ENCODE data around the gene POLR2J. TPM values are rescaled to one million over a fixed set of nuclear protein-coding genes. Genes with fewer than 3 reads are reported as not detected.
"Not testable (repeated sequence)": the region's sequence is repeated elsewhere in the genome, so short reads cannot be mapped to it uniquely, and the experiment has no call there.

The POLR2J gene
- 66.3 TPM for polyA plus RNA-seq (2013, experiment 1 of 2)
- 74.0 TPM for polyA plus RNA-seq (2013, experiment 2 of 2)

GRCh38 chr7:102478314-102479208 lies at the start of gene POLR2J:
Gene POLR2J (minus strand): TSS chr7:102478922. CDS start chr7:102478860, 62 bp downstream.
- H3K27me3 ChIP-seq (ENCODE audit: insufficient read depth, low read length); H3K4me1 ChIP-seq (ENCODE audit: insufficient read depth, low read length); H3K9me3 ChIP-seq (ENCODE audit: insufficient read depth, low read depth, low read length); H3K36me3 ChIP-seq (ENCODE audit: insufficient read depth, low read length); H3K9ac ChIP-seq (ENCODE audit: low read depth, low read length); H3K27ac ChIP-seq (ENCODE audit: low read depth, low read length): not testable (repeated sequence)
- peak within 1 kb of the TSS; percentile 45 for H3K4me3 ChIP-seq (ENCODE audit: low read length)
- WGBS = 0% methylated on average over 31 of the region's 72 CpGs

DNA sequence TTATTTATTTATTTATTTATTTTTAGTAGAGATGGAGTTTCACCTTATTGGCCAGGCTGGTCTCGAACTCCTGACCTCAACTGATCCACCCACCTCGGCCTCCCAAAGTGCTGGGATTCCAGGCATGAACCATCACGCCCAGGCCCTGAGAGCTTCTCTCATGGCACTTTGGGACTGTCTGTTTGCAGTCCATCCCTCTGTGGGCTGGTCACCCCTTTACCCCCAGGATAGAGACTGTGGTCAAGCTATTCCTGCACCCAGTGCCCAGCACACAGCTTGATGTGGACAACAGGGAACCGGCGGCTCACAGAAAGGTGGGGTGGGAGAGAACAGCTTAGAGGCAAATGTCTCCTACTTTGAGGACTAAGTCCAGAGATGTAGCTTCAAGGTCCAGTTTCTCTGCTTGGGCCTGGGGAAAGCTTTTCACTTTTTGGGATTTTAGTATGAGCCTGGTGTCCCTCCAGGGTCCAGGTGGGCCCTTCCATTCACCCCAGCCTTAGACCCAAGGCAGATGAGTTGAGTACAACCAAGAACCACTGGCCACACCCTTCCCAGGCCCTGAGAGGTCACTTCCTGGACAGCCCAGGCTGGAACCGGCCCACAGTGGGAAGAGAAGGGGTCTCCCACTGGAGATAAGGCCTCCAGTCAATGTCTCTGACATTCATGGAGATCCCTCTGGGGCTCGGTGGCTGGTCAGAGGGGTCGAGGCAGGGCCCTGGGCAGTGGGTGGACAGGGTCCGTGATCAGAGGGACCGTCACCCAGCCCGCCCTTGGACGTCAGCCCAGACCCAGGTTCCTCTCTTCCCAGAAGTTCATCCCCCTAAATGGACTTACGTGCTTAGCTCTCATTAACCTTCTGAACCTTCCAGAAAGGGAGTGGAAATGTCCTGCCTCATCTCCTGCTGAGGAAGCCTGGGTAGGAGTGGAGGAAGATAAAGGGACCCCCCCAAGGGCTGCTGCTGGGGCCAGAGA lies 49.4 kb upstream of the POLR2J start:
- H3K27ac ChIP-seq (ENCODE audit: low read depth, low read length); H3K4me3 ChIP-seq (ENCODE audit: low read length); H3K9ac ChIP-seq (ENCODE audit: low read depth, low read length); H3K4me1 ChIP-seq (ENCODE audit: insufficient read depth, low read length); H3K27me3 ChIP-seq (ENCODE audit: insufficient read depth, low read length); H3K9me3 ChIP-seq (ENCODE audit: insufficient read depth, low read depth, low read length); H3K36me3 ChIP-seq (ENCODE audit: insufficient read depth, low read length): not testable (repeated sequence)
- no CpG with 5 or more reads among the region's 13 CpGs for WGBS

DNA sequence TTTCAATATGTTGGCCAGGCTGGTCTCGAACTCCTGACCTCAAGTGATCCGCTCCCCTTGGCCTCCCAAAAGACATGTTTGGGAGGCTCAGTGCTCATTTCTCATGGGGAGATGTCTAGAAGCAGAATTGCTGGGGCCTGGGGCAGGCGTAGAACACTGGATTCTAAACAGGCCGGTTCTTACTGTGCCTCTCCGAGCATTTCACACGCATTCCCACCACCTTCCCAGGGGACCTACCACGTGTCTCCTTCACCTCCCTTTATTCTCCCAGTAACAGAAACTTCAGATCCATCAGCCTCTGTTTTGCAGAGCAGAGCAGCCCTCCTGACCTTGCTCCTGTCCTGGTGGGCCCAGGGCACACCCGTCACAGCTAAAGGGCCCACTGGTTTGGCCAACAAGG lies 48.5 kb upstream of the POLR2J start:
- H3K36me3 ChIP-seq (ENCODE audit: insufficient read depth, low read length); H3K4me3 ChIP-seq (ENCODE audit: low read length); H3K4me1 ChIP-seq (ENCODE audit: insufficient read depth, low read length); H3K9ac ChIP-seq (ENCODE audit: low read depth, low read length); H3K27me3 ChIP-seq (ENCODE audit: insufficient read depth, low read length); H3K9me3 ChIP-seq (ENCODE audit: insufficient read depth, low read depth, low read length); H3K27ac ChIP-seq (ENCODE audit: low read depth, low read length): not testable (repeated sequence)
- 76% methylated on average over 1 of the region's 8 CpGs for WGBS

- not testable (repeated sequence) for H3K27ac ChIP-seq (ENCODE audit: low read depth, low read length); H3K4me3 ChIP-seq (ENCODE audit: low read length); H3K9me3 ChIP-seq (ENCODE audit: insufficient read depth, low read depth, low read length); H3K36me3 ChIP-seq (ENCODE audit: insufficient read depth, low read length); H3K4me1 ChIP-seq (ENCODE audit: insufficient read depth, low read length); H3K27me3 ChIP-seq (ENCODE audit: insufficient read depth, low read length); H3K9ac ChIP-seq (ENCODE audit: low read depth, low read length)
- no CpG with 5 or more reads among the region's 2 CpGs for WGBS
Measured at GRCh38 chr7:102524803-102525202, 46.1 kb upstream of the POLR2J start.

- H3K36me3 ChIP-seq (ENCODE audit: insufficient read depth, low read length); H3K9ac ChIP-seq (ENCODE audit: low read depth, low read length); H3K4me3 ChIP-seq (ENCODE audit: low read length); H3K9me3 ChIP-seq (ENCODE audit: insufficient read depth, low read depth, low read length); H3K4me1 ChIP-seq (ENCODE audit: insufficient read depth, low read length); H3K27ac ChIP-seq (ENCODE audit: low read depth, low read length); H3K27me3 ChIP-seq (ENCODE audit: insufficient read depth, low read length): not testable (repeated sequence)
- WGBS = no CpG with 5 or more reads among the region's 5 CpGs
Measured at GRCh38 chr7:102520797-102521196, 42.1 kb upstream of the POLR2J start.

DNA sequence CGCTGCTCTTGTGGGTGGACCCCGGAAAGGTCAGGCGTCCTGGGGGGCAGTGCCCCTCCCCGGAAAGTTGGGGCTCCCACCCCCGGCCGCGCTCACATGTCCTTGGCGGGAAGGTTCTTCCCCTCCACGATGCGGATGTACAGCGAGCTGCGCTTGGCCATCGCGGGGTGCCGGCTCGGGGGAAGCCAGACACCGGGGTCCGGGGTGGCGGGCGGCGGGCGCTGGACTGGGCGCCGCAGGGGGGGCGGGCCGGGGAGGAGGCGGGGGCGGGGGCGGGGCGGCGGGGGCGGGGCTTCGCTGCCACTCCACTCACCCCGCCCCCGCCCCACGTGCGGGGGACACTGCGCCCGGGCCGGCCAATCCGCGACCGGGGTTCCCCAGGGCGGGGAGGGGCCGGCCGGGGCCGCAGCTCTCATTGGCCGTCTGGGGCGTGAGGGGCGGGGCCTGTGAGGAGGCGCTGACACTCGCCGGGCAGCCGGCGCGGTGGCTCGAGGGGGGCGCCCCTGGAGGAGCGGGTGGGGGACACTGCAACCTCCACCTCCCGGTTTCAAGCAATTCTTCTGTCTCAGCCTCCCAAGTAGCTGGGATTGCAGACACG lies 38.9 kb upstream of the POLR2J start, which contains the start of gene RASA4B:
Gene RASA4B, minus strand, starts transcription at position 228 of the 598 bp plus-strand sequence. Its CDS starts 67 bp downstream, at position 161.
- not testable (repeated sequence) for H3K36me3 ChIP-seq (ENCODE audit: insufficient read depth, low read length); H3K9ac ChIP-seq (ENCODE audit: low read depth, low read length); H3K4me1 ChIP-seq (ENCODE audit: insufficient read depth, low read length); H3K27me3 ChIP-seq (ENCODE audit: insufficient read depth, low read length); H3K9me3 ChIP-seq (ENCODE audit: insufficient read depth, low read depth, low read length); H3K27ac ChIP-seq (ENCODE audit: low read depth, low read length); H3K4me3 ChIP-seq (ENCODE audit: low read length)
- no CpG with 5 or more reads among the region's 61 CpGs for WGBS

GRCh38 chr7:102516951-102517350 lies 38.2 kb upstream of the POLR2J start:
- no CpG with 5 or more reads among the region's 10 CpGs for WGBS
- not testable (repeated sequence) for H3K4me1 ChIP-seq (ENCODE audit: insufficient read depth, low read length); H3K9ac ChIP-seq (ENCODE audit: low read depth, low read length); H3K27ac ChIP-seq (ENCODE audit: low read depth, low read length); H3K27me3 ChIP-seq (ENCODE audit: insufficient read depth, low read length); H3K9me3 ChIP-seq (ENCODE audit: insufficient read depth, low read depth, low read length); H3K4me3 ChIP-seq (ENCODE audit: low read length); H3K36me3 ChIP-seq (ENCODE audit: insufficient read depth, low read length)

- no CpG with 5 or more reads among the region's 3 CpGs for WGBS
- H3K27me3 ChIP-seq (ENCODE audit: insufficient read depth, low read length); H3K4me1 ChIP-seq (ENCODE audit: insufficient read depth, low read length); H3K36me3 ChIP-seq (ENCODE audit: insufficient read depth, low read length); H3K4me3 ChIP-seq (ENCODE audit: low read length); H3K27ac ChIP-seq (ENCODE audit: low read depth, low read length); H3K9ac ChIP-seq (ENCODE audit: low read depth, low read length); H3K9me3 ChIP-seq (ENCODE audit: insufficient read depth, low read depth, low read length): not testable (repeated sequence)
Measured at GRCh38 chr7:102515889-102516288, 37.2 kb upstream of the POLR2J start.

- not testable (repeated sequence) for H3K27ac ChIP-seq (ENCODE audit: low read depth, low read length); H3K9me3 ChIP-seq (ENCODE audit: insufficient read depth, low read depth, low read length); H3K4me3 ChIP-seq (ENCODE audit: low read length); H3K9ac ChIP-seq (ENCODE audit: low read depth, low read length); H3K27me3 ChIP-seq (ENCODE audit: insufficient read depth, low read length); H3K36me3 ChIP-seq (ENCODE audit: insufficient read depth, low read length); H3K4me1 ChIP-seq (ENCODE audit: insufficient read depth, low read length)
- WGBS = no CpG with 5 or more reads among the region's 15 CpGs
Measured at GRCh38 chr7:102514881-102515721, 36.4 kb upstream of the POLR2J start.

GRCh38 chr7:102512642-102513221 lies 34.0 kb upstream of the POLR2J start:
- H3K4me3 ChIP-seq (ENCODE audit: low read length) = peak overlapping the region; percentile 27; the same call in 1 of the 2 replicates
- not testable (repeated sequence) for H3K4me1 ChIP-seq (ENCODE audit: insufficient read depth, low read length); H3K27ac ChIP-seq (ENCODE audit: low read depth, low read length); H3K27me3 ChIP-seq (ENCODE audit: insufficient read depth, low read length); H3K9ac ChIP-seq (ENCODE audit: low read depth, low read length); H3K36me3 ChIP-seq (ENCODE audit: insufficient read depth, low read length); H3K9me3 ChIP-seq (ENCODE audit: insufficient read depth, low read depth, low read length)
- WGBS = 25% methylated on average over 2 of the region's 5 CpGs
